Stimulated activated CD8-positive, alpha-beta memory T cell treated with anti-CD3 and anti-CD28 coated beads, Interleukin-12 subunit alpha, Interleukin-12 subunit beta, amount 100 ng/mL, for 4 hours (primary cell): ENCODE measurements around the gene ZNF575.
"Not testable (repeated sequence)": the region's sequence is repeated elsewhere in the genome, so short reads cannot be mapped to it uniquely, and the experiment has no call there.

Source experiments
- DNase-seq: peaks from one replicate; pipeline ENCODE4 v3.0.0-alpha.2; 2020; ENCODE audit warnings: low read depth

The ZNF575 gene

DNA sequence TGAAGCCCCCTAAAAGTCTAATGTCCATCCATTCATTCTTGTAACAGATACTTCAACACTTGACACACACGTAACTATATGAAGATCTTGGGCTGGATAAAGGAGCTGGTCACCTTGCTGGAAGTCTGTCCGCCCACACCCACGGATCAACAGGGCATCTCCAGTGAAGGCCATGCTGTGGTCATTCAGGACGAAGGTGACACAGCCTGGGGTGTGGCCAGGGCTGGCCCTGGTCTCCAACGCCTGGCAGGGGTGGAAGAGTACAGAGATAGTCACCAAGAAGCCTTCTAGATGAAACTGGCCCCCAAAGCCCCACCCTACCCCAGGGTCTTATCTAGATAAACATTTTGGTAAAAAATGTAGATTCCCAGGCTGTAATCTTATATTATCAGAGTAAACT, 21.7 kb upstream of the ZNF575 start:
- no peak for DNase-seq

DNA sequence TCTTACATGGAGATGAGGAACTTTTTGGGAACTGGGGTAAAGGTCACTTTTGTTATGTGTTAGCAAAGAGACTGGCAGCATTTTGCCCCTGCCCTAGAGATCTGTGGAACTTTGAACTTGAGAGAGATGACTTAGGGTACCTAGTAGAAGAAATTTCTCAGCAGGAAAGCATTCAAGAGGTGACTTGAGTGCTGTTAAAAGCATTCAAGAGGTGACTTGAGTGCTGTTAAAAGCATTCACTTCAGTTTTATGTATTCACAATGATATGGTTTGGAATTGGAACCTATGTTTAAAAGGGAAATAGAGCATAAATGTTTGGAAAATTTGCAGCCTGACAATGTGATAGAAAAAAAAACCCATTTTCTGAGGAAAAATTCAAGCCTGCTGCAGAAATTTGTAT, 20.6 kb upstream of the ZNF575 start:
- not testable (repeated sequence) for DNase-seq

DNA sequence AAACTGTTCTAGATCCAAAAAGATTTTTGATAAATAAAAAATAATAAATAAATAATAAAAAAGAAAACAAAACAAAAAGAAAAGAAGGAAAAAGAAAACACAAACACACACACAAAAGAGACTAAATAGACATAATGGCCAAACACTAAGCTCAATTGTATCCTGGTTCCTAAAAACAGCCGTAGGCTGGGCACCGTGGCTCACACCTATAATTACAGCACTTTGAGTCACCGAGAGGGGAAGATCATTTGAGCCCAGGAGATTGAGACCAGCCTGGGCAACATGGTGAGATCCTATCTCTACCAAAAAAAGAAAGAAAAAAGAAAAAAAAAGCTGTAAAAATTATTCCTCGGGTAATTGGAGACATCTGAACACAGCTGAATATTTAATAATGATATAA, 14.9 kb upstream of the ZNF575 start:
- no peak for DNase-seq

DNA sequence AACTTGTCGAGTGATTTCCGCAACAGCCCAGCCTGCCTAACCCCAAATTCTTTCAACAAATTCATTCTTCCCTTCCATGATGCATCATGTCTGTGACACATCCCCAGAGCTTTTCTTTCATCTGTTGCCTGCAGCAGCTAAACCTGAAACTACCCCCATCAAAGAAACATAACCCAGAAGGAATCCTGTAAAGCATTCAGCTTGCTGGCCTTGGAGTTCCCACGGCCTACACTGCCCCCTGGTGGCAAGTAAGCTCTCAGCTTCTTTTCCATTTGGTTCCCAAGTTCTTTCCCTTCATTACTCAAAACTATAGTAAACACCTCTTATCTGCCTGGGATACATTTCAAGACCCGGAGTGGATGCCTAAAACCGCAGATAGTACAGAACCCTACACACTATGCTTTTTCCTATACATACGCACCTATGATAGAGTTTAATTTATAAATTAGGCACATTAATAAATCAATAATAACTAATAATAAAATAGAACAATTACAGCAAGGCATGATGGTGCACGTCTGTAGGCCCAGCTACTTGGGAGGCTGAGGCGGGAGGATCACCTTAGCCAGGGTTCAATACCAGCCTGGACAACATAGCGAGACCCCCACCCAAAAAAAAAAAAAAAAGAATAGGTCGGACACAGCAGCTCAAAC, 13.4 kb upstream of the ZNF575 start:
- DNase-seq = peak; percentile 53

DNA sequence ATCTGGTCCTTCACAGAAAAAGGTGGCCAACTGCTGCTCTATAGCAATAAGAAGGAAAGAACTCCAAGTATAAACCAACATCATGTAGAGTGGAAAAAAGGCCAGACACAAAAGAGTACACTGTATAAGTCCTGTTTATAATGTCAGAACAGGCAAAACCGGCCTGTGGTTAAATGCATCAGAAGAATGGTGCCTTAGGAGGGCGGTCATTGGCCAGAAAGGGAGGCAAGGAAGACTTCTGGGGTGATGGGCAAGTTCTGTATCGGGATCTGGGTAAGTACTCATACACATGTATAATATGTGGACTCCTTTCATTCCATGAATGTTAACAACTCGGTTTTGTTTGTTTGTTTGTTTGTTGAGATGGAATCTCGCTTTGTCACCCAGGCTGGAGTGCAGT, 10.1 kb upstream of the ZNF575 start:
- no peak for DNase-seq

DNA sequence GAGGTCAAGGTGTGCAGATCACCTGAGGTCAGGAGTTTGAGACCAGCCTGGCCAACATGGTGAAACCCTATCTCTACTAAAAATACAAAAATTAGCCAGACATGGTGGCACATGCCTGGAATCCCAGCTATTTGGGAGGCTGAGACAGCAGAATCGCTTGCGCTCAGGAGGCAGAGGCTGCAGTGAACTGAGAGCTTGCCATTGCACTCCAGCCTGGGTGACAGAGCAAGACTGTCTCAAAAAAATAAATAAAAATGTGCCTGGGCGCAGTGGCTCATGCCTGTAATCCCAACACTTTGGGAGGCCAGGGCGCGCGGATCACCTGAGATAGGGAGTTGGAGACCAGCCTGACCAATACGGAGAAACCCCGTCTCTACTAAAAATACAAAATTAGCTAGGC, 9.3 kb upstream of the ZNF575 start:
- not testable (repeated sequence) for DNase-seq

DNA sequence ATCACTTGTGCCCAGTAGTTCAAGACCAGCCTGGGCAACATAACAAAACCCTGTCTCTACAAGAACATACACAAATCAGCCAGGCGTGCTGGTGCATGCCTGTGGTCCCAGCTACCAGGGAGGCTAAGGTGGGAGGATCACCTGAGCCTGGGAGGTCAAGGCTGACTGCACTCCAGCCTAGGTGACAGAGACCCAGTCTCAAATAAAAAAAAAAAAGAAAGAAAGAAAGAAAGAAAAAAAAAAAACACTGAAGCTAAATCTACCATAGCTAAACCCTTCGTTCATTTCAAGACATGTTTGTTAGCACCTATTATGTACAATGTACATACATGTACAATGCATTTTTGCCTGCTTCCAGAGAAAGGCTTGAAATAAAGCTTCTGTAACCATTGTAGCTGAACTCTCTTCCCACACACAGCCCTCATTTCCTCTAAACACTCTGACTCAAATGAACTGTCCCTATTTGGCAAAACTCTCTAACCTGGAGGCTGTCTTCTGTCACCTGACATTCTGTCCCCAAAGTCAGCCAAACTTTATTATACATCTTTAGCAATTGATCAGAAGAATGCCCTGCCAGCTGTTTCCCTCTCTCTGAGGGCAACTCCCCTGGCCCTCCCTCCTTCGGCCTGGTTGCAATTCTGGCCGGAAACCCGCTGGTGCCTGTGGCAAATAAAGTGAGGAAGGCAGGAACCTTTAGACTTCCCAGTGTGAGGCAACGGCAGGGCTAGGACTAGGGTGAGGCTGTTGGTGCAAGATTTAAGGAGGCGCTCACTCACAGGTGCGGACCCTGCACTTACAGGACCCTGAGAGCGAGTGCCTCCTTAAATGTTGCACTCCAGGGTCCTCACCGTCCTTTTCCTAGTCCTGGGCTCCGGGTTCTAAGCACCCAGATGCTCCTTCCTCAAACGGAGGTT, 7.8 kb upstream of the ZNF575 start:
- DNase-seq = no peak

DNA sequence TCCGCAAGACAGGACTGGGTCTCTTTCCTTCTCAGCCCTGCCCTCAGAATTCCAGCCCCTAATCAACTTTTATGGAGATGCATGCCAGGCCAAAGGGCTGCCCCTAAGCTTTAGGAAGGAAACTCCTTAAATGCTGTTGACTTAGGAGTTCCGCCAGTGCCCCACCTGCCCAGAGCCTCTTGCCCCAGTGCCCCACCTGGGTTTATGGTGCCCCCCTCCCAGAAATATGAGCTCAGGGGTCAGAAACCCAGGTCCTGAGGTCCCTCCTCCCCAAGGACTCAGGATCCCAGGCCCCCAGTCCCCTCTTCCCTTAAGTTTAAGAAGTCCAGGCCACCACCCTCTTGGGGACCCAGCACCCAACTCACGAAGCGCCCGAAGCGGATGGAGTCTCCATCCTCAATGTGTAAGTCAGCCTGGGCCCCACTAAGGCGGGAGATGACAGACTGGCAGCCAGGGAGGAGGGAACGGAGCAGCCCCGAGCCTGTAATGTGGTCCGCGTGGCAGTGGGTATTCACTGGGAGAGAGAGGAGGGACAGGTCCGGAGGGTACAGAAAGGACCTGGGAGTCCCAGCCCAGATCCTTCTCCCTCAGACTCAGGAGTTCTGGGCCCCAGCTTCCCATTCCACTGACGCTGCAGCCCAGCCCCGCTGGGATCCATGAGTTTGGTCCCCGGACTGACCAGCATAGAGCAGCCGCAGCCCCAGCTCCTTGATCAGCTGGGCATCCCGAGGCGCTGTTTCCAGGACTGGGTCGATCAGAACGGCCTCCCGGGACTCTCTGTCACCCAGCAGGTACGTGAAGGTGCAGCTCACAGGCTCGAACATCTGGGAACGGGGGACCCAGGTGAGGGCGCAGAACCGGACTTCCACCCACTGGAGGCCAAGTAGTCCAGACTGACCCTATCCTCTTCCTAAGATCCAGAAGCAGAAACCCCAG, 6.9 kb upstream of the ZNF575 start:
- DNase-seq = no peak

DNA sequence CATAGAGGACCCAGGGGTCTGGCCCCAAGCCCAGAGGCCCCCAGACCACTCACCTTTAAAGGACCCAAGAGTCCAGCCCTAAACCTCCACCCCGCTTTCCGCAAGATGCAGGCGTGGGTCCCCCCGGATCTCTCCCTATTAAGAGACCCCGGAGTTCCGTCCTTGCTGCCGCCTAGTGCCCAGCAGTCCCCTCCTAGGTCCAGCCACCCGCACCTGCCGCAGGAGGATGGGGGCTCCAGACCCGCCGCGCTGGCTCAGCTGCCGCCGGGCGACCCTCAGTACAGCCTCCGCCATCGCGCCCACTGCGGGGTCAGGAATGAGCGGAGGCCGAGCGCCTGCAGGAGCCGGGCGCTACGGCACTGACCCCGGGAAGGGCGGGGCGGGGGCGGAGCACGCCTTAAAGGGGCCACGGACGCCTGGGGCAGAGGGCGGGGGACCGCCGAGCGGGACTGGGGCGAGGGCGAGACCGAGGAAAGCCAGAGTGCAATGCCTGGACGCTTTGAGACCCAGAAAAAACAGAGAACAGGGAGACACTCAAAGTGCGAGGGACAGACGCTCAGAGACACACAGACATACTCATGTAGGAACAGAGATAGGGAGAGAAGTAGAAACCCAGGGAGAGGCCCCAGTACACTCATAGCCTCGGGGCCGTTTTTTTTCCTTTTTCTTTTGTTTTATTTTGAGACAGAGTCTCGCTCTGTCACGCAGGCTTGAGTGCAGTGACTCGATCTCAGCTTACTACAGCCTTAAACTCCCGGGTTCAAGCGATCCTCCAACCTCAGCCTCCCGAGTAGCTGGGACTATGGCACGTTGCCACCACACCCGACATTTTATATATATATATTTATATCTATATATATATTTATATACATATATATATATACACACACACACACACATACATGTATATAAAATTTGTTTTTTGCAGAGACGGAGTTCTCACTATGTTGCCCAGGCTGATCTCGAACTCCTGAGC, 5.8 kb upstream of the ZNF575 start, which contains the start of gene ETHE1:
ETHE1 (minus strand) TSS at position 318 of the 976 bp plus-strand sequence; CDS start at position 294, 24 bp downstream.
- DNase-seq = peak; percentile 57

DNA sequence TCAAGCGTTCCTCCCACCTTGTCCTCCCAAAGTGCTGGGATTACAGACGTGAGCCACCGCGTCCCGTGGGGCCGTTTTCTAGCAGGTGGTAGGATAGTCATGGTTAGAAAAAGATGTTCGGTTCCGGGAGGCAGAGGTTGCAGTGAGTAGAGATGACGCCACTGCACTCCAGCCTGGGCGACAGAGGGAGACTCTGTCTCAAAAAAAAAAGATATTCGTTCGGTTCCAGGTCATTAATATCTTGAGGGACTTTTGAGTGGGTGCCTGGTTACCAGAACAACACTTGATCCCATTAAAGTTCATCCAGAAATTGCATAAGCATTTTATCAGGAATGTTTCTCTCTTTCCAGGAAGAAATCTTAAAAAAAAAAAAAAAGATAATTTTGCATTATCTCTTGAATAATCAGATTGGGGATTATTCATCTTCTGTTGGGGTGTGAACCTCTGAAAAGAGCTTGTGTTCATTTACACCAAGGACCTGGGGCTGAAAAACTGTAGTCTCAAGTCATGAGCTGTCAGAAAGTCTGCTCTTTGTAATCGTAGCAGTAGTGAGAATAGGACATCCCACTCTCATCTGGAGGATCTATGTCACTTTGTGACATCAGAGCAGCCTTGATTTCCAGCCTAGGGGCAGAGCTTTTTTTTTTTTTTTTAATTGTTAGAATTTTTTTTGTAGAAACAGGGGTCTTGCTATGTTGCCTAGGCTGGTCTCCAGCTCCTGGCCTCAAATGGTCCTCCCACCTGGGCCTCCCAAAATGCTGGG, 4.9 kb upstream of the ZNF575 start:
- no peak for DNase-seq

DNA sequence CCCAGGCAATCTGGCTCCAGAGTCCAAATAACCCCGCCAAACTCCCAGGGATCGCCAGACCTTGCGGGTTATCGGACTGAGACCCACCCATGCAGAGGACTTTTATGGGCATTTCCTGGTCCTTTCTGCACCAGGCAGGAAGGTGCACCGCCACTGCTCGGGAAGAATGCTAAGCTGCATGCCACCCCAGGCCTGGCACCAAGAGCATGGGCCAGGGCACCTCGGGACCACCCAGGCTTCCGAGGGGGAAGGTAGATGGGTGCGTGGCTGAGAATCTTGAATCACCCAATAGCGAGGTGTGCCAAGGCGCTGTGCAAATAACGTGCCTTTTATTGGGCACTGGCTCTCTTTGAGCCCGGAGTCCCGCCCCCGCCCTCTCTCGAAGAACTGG, 422 bp upstream of the ZNF575 start:
- DNase-seq = no peak

DNA sequence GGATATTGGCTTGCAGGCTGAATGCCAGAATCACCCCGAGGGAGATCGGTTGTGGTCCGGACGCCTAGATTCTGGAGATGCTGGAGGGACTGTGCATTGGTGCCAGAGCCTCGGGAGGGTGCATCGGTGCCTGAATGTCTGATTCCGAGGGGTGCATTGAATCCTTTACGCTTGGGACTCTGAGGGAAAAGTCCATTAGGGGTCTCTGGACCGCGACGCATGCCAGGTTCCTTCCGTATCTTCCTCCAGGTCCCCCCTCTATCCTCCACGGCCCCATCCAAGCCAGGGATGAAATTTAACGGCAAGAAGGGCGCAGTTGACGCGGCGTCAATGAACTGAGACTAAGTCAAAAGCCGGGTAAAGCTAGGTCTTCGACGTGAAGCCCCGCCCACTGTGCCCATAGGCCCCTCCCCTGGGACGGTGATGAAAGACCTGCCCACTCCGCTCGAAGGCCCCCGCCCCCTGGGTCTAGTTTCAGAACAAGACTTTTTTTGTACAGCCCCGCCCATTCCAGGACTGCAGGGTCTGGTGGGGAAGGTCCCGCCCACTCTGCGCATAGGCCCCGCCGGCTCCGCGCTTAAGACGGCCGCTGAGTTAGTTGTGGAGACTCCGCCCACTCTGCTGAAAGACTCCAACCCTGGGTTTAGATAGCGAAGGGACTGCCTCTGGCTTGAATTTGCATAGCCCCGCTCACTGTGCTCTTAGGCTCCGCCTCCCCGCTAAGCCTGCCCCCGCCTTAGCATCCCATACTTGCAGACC, 737 bp downstream of the ZNF575 start:
- DNase-seq = peak; percentile 79

DNA sequence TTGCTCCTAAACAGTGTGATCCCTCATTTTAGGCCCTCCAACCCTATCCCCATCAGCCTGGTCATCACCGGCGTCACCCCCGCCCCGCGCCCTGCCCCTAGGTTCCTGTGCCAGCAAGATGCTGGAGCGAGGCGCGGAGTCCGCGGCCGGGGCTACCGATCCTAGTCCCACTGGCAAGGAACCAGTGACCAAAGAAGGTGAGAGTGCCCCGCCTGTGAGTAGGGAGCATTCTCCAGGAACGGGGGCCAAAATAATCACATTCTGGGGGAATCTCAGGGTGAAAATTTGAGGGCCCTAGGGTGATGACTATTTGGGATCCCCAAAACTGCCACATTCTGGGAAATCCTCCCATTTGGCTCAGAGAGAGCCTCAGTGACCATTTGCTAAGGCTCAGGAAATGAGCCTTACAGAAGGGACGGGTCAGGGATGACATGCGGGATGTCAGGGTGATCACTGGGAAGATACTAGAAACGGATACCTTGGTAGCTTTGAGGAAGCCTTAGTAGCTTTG, 1.4 kb downstream of the ZNF575 start:
- no peak for DNase-seq

DNA sequence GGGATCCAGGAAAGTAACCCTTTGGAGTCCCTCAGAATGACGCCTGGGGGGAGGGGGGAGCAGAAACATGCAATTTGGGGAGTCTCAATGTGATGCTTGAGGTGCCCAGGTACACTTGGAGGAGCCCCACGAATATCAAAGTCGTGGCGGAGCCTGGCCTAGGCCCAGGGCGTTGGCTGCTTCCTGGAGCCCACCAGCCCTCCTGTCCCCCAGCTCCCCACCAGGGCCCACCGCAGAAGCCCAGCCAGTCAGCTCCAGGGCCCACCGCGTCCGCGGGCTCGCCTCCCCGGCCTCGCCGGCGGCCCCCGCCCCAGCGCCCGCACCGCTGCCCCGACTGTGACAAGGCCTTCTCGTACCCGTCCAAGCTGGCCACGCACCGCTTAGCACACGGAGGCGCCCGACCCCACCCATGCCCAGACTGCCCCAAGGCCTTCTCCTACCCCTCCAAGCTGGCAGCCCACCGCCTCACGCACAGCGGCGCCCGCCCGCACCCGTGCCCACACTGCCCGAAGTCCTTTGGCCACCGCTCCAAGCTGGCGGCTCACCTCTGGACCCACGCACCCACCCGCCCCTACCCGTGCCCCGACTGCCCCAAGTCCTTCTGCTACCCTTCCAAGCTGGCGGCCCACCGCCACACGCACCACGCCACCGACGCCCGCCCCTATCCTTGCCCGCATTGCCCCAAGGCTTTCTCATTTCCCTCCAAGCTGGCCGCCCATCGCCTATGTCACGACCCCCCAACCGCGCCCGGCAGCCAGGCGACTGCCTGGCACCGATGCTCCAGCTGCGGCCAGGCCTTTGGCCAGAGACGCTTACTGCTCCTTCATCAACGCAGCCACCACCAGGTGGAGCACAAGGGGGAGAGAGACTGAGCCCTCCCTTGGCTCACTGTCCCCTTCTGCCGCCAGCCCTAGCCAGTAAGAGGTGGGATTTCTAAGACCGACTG, 2.1 kb downstream of the ZNF575 start:
- DNase-seq = no peak

DNA sequence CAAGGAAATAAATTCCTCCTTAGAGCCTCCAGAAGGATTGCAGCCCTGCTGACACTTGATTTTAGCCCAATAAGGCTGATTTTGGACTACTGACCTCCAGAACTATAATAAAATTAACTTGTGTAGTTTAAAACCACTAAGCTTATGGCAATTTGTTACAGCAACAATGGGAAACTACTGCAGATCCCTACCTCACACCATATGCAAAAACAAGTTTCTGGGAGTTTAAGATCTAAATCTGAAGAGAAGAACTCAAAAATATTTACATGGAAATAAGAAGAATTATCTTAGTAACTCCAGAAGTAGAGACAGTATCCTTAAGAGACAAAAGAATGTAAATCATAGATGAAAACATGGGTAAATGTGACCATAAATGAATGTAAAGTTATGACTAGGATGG, 5.9 kb downstream of the ZNF575 start:
- DNase-seq = no peak

DNA sequence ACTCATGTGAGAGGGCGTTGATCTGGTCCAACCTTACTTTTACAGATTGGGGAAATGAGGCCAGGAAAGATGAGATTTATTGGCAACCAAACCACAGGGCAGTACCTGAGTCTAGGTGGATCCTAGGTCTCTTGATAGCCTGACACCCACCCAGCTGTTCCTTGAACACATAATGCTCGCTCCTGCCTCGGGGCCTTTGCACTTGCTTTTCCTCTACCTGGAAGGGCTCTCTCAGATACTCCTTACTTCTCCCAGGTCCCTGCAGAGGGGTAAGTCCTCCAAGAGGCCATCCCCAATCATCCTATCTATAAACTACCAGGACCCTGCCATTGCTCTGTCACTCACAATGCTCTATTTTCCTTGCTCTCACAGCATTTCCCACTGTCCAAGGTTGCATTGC, 7.4 kb downstream of the ZNF575 start:
- DNase-seq = no peak

DNA sequence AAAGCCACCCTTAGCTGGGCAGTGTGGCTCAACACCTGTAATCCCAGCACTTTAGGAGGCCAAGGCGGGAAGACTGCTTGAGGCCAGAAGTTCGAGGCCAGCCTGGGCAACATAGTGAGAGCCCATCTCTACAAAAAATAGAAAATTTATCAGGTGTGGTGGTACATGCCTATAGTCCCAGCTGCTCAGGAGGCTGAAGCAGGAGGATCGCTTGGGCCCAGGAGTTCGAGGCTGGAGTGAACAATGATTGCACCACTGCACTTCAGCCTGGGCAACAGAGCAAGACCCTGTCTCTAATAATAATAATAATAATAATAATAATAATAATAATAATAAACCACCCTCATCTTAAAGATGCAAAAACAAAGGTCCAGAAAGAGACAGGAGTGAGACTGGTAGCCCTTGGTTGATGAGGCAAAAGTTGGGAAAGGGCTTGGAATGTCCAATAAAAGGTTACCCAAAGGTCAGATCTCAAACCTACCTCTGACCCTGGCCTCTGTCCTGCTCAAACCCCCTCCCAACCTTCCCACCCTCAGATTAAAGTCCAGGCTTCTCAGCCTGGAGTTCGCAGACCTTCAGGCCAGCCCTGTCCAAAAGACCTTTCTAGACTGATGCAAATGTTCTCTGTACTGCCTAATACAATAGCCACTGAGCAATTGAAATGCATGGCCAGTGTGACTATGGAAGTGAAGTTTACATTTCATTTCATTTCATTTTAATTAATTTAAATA, 9.1 kb downstream of the ZNF575 start:
- no peak for DNase-seq
